ENCODE measurements around the gene OTOGL. TPM values are rescaled to one million over a fixed set of nuclear protein-coding genes. Genes with fewer than 3 reads are reported as not detected.
"Not testable (repeated sequence)": the region's sequence is repeated elsewhere in the genome, so short reads cannot be mapped to it uniquely, and the experiment has no call there.

OTOGL gene
- polyA plus RNA-seq, 1 of the 3 experiments (the other 2 are of a cell fraction) = 0.61 TPM

DNA sequence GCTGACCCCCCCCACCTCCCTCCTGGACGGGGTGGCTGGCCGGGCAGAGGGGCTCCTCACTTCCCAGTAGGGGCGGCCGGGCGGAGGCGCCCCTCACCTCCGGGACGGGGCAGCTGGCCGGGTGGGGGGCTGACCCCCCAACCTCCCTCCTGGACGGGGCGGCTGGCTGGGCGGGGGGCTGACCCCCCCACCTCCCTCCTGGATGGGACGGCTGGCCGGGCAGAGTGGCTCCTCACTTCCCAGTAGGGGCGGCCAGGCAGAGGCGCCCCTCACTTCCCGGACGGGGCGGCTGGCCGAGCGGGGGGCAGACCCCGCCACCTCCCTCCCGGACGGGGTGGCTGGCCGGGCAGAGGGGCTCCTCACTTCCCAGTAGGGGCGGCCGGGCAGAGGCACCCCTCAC, 208.1 kb downstream of the OTOGL start:
- H3K4me2 ChIP-seq = not testable (repeated sequence)
- CTCF ChIA-PET = interaction anchor here (0.6 kb wide), 1 partner anchor 864 kb away, joined by 3 read pairs; no protein-coding TSS in a partner anchor
- WGBS (ENCODE audit: low lambda C conversion rate) = 50% methylated on average over 2 of the region's 27 CpGs

DNA sequence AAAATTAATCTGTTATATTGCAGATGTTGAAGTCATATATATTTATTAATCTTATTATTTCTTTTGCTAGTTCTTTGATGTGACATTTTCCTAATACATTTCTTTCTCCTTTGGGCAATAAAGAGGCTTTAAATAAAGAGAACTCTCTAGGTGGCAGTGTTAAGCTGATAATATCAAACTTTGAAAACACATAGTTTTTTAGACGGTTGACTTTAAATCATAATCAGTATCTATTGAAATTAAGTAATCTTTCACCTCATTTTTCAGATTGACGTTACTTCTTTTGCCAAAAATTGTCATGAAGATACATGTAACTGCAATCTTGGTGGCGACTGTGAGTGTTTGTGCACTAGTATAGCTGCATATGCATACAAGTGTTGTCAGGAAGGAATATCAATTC, 213.9 kb downstream of the OTOGL start:
- ChIA-PET POLR2A (no interaction called here), CTCF (no interaction called here)
- no peaks in the 10 kb centered on the region for H3F3A ChIP-seq (replicated peaks; ENCODE audit: insufficient read depth)
- H2AFZ ChIP-seq (ENCODE audit: low read depth) = no peak overlapping the region
- H3K4me2 ChIP-seq = no peak overlapping the region
- WGBS (ENCODE audit: low lambda C conversion rate) = 2% methylated on average over 3 of the region's 3 CpGs
- peaks cover 4% of the 10 kb centered on the region; the same call in 1 of the 2 replicates for H3K27me3 ChIP-seq (ENCODE audit: insufficient read depth)
- TF ChIP-seq SIN3A (IDR thresholded peaks at IDR 0.05; ENCODE audit: borderline replicate concordance, low read depth, low read length) = no peak
- TF ChIP-seq, protein P1, sequence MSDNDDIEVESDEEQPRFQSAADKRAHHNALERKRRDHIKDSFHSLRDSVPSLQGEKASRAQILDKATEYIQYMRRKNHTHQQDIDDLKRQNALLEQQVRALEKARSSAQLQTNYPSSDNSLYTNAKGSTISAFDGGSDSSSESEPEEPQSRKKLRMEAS (IDR thresholded peaks at IDR 0.05; ENCODE audit: low read depth) = no peak
- TF ChIP-seq, protein P2, sequence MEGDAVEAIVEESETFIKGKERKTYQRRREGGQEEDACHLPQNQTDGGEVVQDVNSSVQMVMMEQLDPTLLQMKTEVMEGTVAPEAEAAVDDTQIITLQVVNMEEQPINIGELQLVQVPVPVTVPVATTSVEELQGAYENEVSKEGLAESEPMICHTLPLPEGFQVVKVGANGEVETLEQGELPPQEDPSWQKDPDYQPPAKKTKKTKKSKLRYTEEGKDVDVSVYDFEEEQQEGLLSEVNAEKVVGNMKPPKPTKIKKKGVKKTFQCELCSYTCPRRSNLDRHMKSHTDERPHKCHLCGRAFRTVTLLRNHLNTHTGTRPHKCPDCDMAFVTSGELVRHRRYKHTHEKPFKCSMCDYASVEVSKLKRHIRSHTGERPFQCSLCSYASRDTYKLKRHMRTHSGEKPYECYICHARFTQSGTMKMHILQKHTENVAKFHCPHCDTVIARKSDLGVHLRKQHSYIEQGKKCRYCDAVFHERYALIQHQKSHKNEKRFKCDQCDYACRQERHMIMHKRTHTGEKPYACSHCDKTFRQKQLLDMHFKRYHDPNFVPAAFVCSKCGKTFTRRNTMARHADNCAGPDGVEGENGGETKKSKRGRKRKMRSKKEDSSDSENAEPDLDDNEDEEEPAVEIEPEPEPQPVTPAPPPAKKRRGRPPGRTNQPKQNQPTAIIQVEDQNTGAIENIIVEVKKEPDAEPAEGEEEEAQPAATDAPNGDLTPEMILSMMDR (IDR thresholded peaks at IDR 0.05) = peak; percentile 25; the same call in 1 of the 2 replicates
- H4K20me1 ChIP-seq (ENCODE audit: insufficient read depth) = no peaks in the 10 kb centered on the region
- no peaks in the 10 kb centered on the region for H3K4me1 ChIP-seq (ENCODE audit: control insufficient read depth in 1 of 2, insufficient read depth in 2 of 2, low read depth in 1 of 2, low read length in 1 of 2)
- no peak overlapping the region for H3K4me3 ChIP-seq (ENCODE audit: low read depth in 2 of 2, low read length in 1 of 2)
- H3K36me3 ChIP-seq (replicated peaks in 1 of 2; ENCODE audit: control insufficient read depth in 1 of 2, insufficient read depth in 2 of 2, low read length in 1 of 2) = no peaks in the 10 kb centered on the region
- H3K9me3 ChIP-seq = no peaks in the 10 kb centered on the region
- H3K27ac ChIP-seq (ENCODE audit: low read depth in 2 of 2, low read length in 1 of 2) = no peak overlapping the region
- no peak overlapping the region for H3K9ac ChIP-seq
- no peaks in the 10 kb centered on the region for H3K9me2 ChIP-seq
- H3K79me2 ChIP-seq (ENCODE audit: insufficient read depth) = no peaks in the 10 kb centered on the region
- no peak for DNase-seq

More for the DNA sequence above, 208.1 kb downstream of the OTOGL start:
- H3F3A ChIP-seq (replicated peaks; ENCODE audit: insufficient read depth); H2AFZ ChIP-seq (ENCODE audit: low read depth); H3K9me2 ChIP-seq; H3K4me3 ChIP-seq (ENCODE audit: low read depth in 2 of 2, low read length in 1 of 2); H3K79me2 ChIP-seq (ENCODE audit: insufficient read depth); H3K4me1 ChIP-seq (ENCODE audit: control insufficient read depth in 1 of 2, insufficient read depth in 2 of 2, low read depth in 1 of 2, low read length in 1 of 2); H3K9ac ChIP-seq; H3K27me3 ChIP-seq (ENCODE audit: insufficient read depth); POLR2A ChIA-PET; H3K36me3 ChIP-seq (replicated peaks in 1 of 2; ENCODE audit: control insufficient read depth in 1 of 2, insufficient read depth in 2 of 2, low read length in 1 of 2); H3K9me3 ChIP-seq; DNase-seq; H3K27ac ChIP-seq (ENCODE audit: low read depth in 2 of 2, low read length in 1 of 2); H4K20me1 ChIP-seq (ENCODE audit: insufficient read depth): not testable (repeated sequence)

DNA sequence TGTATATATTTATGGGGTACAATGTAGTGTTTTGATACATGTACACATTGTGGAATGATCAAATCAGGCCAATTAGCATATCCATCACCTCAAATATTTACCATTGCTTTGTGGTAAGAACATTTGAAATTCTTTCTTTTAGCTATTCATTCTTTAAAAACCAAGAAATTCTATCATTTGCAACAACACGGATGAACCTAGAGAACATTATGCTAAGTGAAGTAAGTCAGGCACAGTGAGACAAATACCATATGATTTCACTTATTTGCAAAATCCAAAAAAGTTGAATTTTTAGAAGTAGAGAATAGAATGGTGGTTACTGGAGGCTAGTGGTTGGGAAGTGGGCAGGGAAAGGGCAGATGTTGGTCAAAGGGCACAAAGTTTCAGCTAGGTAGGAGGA, 215.4 kb downstream of the OTOGL start:
- Histone ChIP-seq H3K4me3 (ENCODE audit: low read depth in 2 of 2, low read length in 1 of 2) (no peak overlapping the region), H2AFZ (ENCODE audit: low read depth) (no peak overlapping the region), H3K4me2 (no peak overlapping the region)

More for the DNA sequence above, 215.4 kb downstream of the OTOGL start:
- DNase-seq = no peak
- Histone ChIP-seq H3K4me1 (ENCODE audit: control insufficient read depth in 1 of 2, insufficient read depth in 2 of 2, low read depth in 1 of 2, low read length in 1 of 2) (no peaks in the 10 kb centered on the region), H4K20me1 (ENCODE audit: insufficient read depth) (no peaks in the 10 kb centered on the region), H3K36me3 (replicated peaks in 1 of 2; ENCODE audit: control insufficient read depth in 1 of 2, insufficient read depth in 2 of 2, low read length in 1 of 2) (no peaks in the 10 kb centered on the region), H3K9ac (no peak overlapping the region), H3K9me3 (no peaks in the 10 kb centered on the region), H3K27ac (ENCODE audit: low read depth in 2 of 2, low read length in 1 of 2) (no peak overlapping the region), H3K79me2 (ENCODE audit: insufficient read depth) (no peaks in the 10 kb centered on the region), H3F3A (replicated peaks; ENCODE audit: insufficient read depth) (no peaks in the 10 kb centered on the region), H3K9me2 (no peaks in the 10 kb centered on the region), H3K27me3 (ENCODE audit: insufficient read depth) (peaks cover 4% of the 10 kb centered on the region; the same call in 1 of the 2 replicates)
- CTCF ChIA-PET = interaction anchor here (1.0 kb wide), 1 partner anchor 18 kb away, joined by 3 read pairs; no protein-coding TSS in a partner anchor
- no peak for TF ChIP-seq CHD2 (IDR thresholded peaks at IDR 0.05; ENCODE audit: low read length, partially characterized antibody)
- no peak for TF ChIP-seq SIN3A (IDR thresholded peaks at IDR 0.05; ENCODE audit: borderline replicate concordance, low read depth, low read length)
- WGBS (ENCODE audit: low lambda C conversion rate) = 4% methylated on average over 1 of the region's 1 CpG
- POLR2A ChIA-PET = no interaction called here
